ENCODE data around the gene PIAS4. TPM values are rescaled to one million over a fixed set of nuclear protein-coding genes. Genes with fewer than 3 reads are reported as not detected.

PIAS4 gene
- total RNA-seq (18.1 TPM), polyA plus RNA-seq (ENCODE audit: insufficient read depth in 1 of 8, insufficient read length in 8 of 8, low replicate concordance in 1 of 8) (10 to 100 TPM; 14.7 to 26.2 (median 23.8) TPM)
- long read RNA-seq, donor 1, partial matches to known transcripts: 0 of 2 reads
- long read RNA-seq, donor 1, other reads (novel, unspliced or antisense): 0 of 2 reads
- long read RNA-seq, donor 2, partial matches to known transcripts: 0 of 1 reads
- long read RNA-seq, donor 2, other reads (novel, unspliced or antisense): 0 of 1 reads
- long read RNA-seq, donor 3, transcript PIAS4-201 (11 exons, 3,159 nt): major isoform, 12 of 12 reads
- long read RNA-seq, donor 3, partial matches to known transcripts: 0 of 12 reads
- long read RNA-seq, donor 3, other reads (novel, unspliced or antisense): 0 of 12 reads
- long read RNA-seq, donor 4, partial matches to known transcripts: 0 of 4 reads
- long read RNA-seq, donor 4, other reads (novel, unspliced or antisense): 0 of 4 reads
- long read RNA-seq, donor 5, transcript PIAS4-201 (11 exons, 3,159 nt): major isoform, 6 of 6 reads
- long read RNA-seq, donor 5, partial matches to known transcripts: 0 of 6 reads
- long read RNA-seq, donor 5, other reads (novel, unspliced or antisense): 0 of 6 reads
- long read RNA-seq, donor 6, transcript PIAS4-201 (11 exons, 3,159 nt): major isoform, 8 of 8 reads
- long read RNA-seq, donor 6, partial matches to known transcripts: 0 of 8 reads
- long read RNA-seq, donor 6, other reads (novel, unspliced or antisense): 0 of 8 reads
- long read RNA-seq, donor 7, partial matches to known transcripts: 0 of 4 reads
- long read RNA-seq, donor 7, other reads (novel, unspliced or antisense): 0 of 4 reads
- long read RNA-seq, donor 8, partial matches to known transcripts: 6 of 9 reads
- long read RNA-seq, donor 8, other reads (novel, unspliced or antisense): 0 of 9 reads
- long read RNA-seq, donor 9, partial matches to known transcripts: 8 of 11 reads
- long read RNA-seq, donor 9, other reads (novel, unspliced or antisense): 0 of 11 reads
- long read RNA-seq, donor 10, transcript PIAS4-201 (11 exons, 3,159 nt): major isoform, 13 of 19 reads
- long read RNA-seq, donor 10, partial matches to known transcripts: 6 of 19 reads
- long read RNA-seq, donor 10, other reads (novel, unspliced or antisense): 0 of 19 reads
- long read RNA-seq, donor 11, partial matches to known transcripts: 0 of 4 reads
- long read RNA-seq, donor 11, other reads (novel, unspliced or antisense): 0 of 4 reads

- H3K4me3 ChIP-seq (ENCODE audit: low read length): peak within 1 kb of the TSS; percentile 89
- H3K36me3 ChIP-seq (ENCODE audit: control insufficient read depth, insufficient read depth, low read length): peaks cover 13% of the 10 kb centered on the region
- H3K27me3 ChIP-seq (ENCODE audit: control insufficient read depth, insufficient read depth, low read length): no peaks in the 10 kb centered on the region
- H3K27ac ChIP-seq (ENCODE audit: low read length): peak within 1 kb of the TSS; percentile 89
- peak; percentile 99 for DNase-seq
- H3K9me3 ChIP-seq (replicated peaks; ENCODE audit: control insufficient read depth, low read depth, low read length): no peaks in the 10 kb centered on the region
- H3K4me1 ChIP-seq (ENCODE audit: control insufficient read depth, insufficient read depth, low read length): peaks cover 42% of the 10 kb centered on the region
- WGBS (ENCODE audit: insufficient coverage): under 1% methylated on average over 79 of the region's 91 CpGs
These were observed at the start of gene PIAS4 for GRCh38 chr19:4007021-4007835. Gene PIAS4, plus strand, starts transcription at chr19:4007736. Its CDS starts 25 bp downstream, at chr19:4007761.

- peaks cover 14% of the 10 kb centered on the region for H3K4me1 ChIP-seq (ENCODE audit: control insufficient read depth, insufficient read depth, low read length)
- H3K36me3 ChIP-seq (ENCODE audit: control insufficient read depth, insufficient read depth, low read length): peaks cover 72% of the 10 kb centered on the region
- DNase-seq: no peak
- no peaks in the 10 kb centered on the region for H3K9me3 ChIP-seq (replicated peaks; ENCODE audit: control insufficient read depth, low read depth, low read length)
- WGBS (ENCODE audit: insufficient coverage): 95% methylated on average over 81 of the region's 86 CpGs
- H3K27me3 ChIP-seq (ENCODE audit: control insufficient read depth, insufficient read depth, low read length): no peaks in the 10 kb centered on the region
- H3K4me3 ChIP-seq (ENCODE audit: low read length): no peak overlapping the region
- H3K27ac ChIP-seq (ENCODE audit: low read length): no peak overlapping the region
These were observed 48.4 kb upstream of the PIAS4 start for GRCh38 chr19:3958836-3959765.

GRCh38 chr19:3959766-3960131 is 47.8 kb upstream of the PIAS4 start:
- no peak for DNase-seq
- peaks cover 78% of the 10 kb centered on the region for H3K36me3 ChIP-seq (ENCODE audit: control insufficient read depth, insufficient read depth, low read length)
- peaks cover 8% of the 10 kb centered on the region for H3K4me1 ChIP-seq (ENCODE audit: control insufficient read depth, insufficient read depth, low read length)
- no peaks in the 10 kb centered on the region for H3K9me3 ChIP-seq (replicated peaks; ENCODE audit: control insufficient read depth, low read depth, low read length)
- H3K27ac ChIP-seq (ENCODE audit: low read length): no peak overlapping the region
- WGBS (ENCODE audit: insufficient coverage): 90% methylated on average over 10 of the region's 15 CpGs
- no peaks in the 10 kb centered on the region for H3K27me3 ChIP-seq (ENCODE audit: control insufficient read depth, insufficient read depth, low read length)
- no peak overlapping the region for H3K4me3 ChIP-seq (ENCODE audit: low read length)

GRCh38 chr19:3961007-3961406 is 46.5 kb upstream of the PIAS4 start:
- 91% methylated on average over 21 of the region's 24 CpGs for WGBS (ENCODE audit: insufficient coverage)
- Histone ChIP-seq H3K36me3 (ENCODE audit: control insufficient read depth, insufficient read depth, low read length) (peaks cover 85% of the 10 kb centered on the region), H3K4me1 (ENCODE audit: control insufficient read depth, insufficient read depth, low read length) (peaks cover 8% of the 10 kb centered on the region), H3K9me3 (replicated peaks; ENCODE audit: control insufficient read depth, low read depth, low read length) (no peaks in the 10 kb centered on the region), H3K4me3 (ENCODE audit: low read length) (no peak overlapping the region), H3K27me3 (ENCODE audit: control insufficient read depth, insufficient read depth, low read length) (no peaks in the 10 kb centered on the region), H3K27ac (ENCODE audit: low read length) (no peak overlapping the region)
- DNase-seq: no peak

GRCh38 chr19:3963458-3964255 is 43.9 kb upstream of the PIAS4 start:
- 89% methylated on average over 26 of the region's 35 CpGs for WGBS (ENCODE audit: insufficient coverage)
- peak overlapping the region; percentile 20 for H3K27ac ChIP-seq (ENCODE audit: low read length)
- peaks cover 30% of the 10 kb centered on the region for H3K4me1 ChIP-seq (ENCODE audit: control insufficient read depth, insufficient read depth, low read length)
- DNase-seq: no peak
- H3K9me3 ChIP-seq (replicated peaks; ENCODE audit: control insufficient read depth, low read depth, low read length): no peaks in the 10 kb centered on the region
- peaks cover 91% of the 10 kb centered on the region for H3K36me3 ChIP-seq (ENCODE audit: control insufficient read depth, insufficient read depth, low read length)
- H3K27me3 ChIP-seq (ENCODE audit: control insufficient read depth, insufficient read depth, low read length): no peaks in the 10 kb centered on the region
- H3K4me3 ChIP-seq (ENCODE audit: low read length): no peak overlapping the region

GRCh38 chr19:3964256-3965194 is 43.0 kb upstream of the PIAS4 start:
- 88% methylated on average over 42 of the region's 60 CpGs for WGBS (ENCODE audit: insufficient coverage)
- DNase-seq: no peak
- Histone ChIP-seq H3K9me3 (replicated peaks; ENCODE audit: control insufficient read depth, low read depth, low read length) (no peaks in the 10 kb centered on the region), H3K36me3 (ENCODE audit: control insufficient read depth, insufficient read depth, low read length) (peaks cover 93% of the 10 kb centered on the region), H3K4me3 (ENCODE audit: low read length) (no peak overlapping the region), H3K27me3 (ENCODE audit: control insufficient read depth, insufficient read depth, low read length) (no peaks in the 10 kb centered on the region), H3K27ac (ENCODE audit: low read length) (no peak overlapping the region), H3K4me1 (ENCODE audit: control insufficient read depth, insufficient read depth, low read length) (peaks cover 39% of the 10 kb centered on the region)

GRCh38 chr19:3966051-3967017 is 41.2 kb upstream of the PIAS4 start:
- 81% methylated on average over 26 of the region's 30 CpGs for WGBS (ENCODE audit: insufficient coverage)
- DNase-seq: no peak
- H3K4me3 ChIP-seq (ENCODE audit: low read length): no peak overlapping the region
- H3K9me3 ChIP-seq (replicated peaks; ENCODE audit: control insufficient read depth, low read depth, low read length): no peaks in the 10 kb centered on the region
- peaks cover 76% of the 10 kb centered on the region for H3K36me3 ChIP-seq (ENCODE audit: control insufficient read depth, insufficient read depth, low read length)
- H3K4me1 ChIP-seq (ENCODE audit: control insufficient read depth, insufficient read depth, low read length): peaks cover 47% of the 10 kb centered on the region
- H3K27ac ChIP-seq (ENCODE audit: low read length): peak overlapping the region; percentile 1
- no peaks in the 10 kb centered on the region for H3K27me3 ChIP-seq (ENCODE audit: control insufficient read depth, insufficient read depth, low read length)

Measured in muscle of leg (tissue), 16 donors.